ENCODE measurements around the gene PARD3.
"Not testable (repeated sequence)": the region's sequence is repeated elsewhere in the genome, so short reads cannot be mapped to it uniquely, and the experiment has no call there.

The PARD3 gene

GRCh38 chr10:34378297-34378696, 436.8 kb downstream of the PARD3 start:
- no peak for DNase-seq (ENCODE audit: low spot score)

DNA sequence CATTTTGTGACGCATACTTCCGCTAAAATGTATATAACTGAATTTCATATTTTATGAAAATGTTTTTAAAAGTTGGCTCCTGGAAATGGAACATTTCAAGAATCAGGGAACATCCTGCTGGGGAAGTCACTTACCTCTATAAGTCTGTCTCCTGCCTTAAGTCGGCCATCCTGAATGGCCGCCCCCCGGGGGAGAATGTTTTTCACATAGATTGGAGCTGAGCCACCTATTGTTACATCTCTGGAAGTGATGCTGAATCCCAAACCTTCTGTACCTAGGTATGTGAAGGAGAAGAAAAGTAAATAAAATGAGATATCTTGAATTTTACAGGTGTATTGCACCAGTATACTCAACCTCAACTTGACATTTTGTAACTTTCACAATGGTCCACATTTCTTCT, 437.3 kb downstream of the PARD3 start:
- no peak for DNase-seq (ENCODE audit: low spot score)

- DNase-seq (ENCODE audit: low spot score) = no peak
These were observed 440.6 kb downstream of the PARD3 start for GRCh38 chr10:34374356-34375045.

- no peak for DNase-seq (ENCODE audit: low spot score)
These were observed 441.9 kb downstream of the PARD3 start for GRCh38 chr10:34373211-34373610.

GRCh38 chr10:34372509-34372908, 442.6 kb downstream of the PARD3 start:
- no peak for DNase-seq (ENCODE audit: low spot score)

DNA sequence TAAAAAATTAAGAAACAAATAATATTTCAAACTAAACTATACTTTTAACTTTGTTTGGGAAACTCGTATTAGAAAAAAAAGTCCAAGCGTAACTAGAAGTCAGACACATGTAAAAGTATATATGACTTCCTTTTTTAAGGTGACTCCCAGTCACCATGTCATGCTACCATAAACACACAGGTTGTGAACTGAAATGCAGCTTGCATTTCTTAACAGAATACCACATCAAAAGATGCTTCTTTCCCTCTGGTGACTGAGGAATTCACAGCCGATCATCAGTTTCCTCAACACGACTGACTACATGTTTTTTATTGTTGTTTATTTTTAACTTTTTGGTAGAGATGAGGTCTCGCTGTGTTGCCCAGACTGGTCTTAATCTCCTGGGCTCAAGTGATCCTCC, 445.0 kb downstream of the PARD3 start:
- no peak for DNase-seq (ENCODE audit: low spot score)

DNA sequence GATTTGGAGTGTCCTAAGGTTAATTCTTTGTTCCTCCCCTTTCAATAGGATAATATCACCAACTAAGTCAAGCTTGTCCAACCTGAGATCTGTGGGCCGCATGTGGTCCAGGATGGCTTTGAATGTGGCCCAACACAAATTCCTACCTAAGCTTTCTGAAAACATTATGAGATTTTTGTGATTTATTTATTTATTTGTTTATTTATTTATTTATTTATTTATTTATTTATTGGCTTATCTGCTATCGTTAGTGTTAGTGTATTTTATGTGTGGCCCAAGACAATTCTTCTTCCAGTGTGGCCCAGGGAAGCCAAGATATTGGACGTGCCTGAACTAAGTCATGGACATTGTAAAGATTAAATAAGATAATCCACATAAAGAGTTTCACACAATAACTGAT, 446.0 kb downstream of the PARD3 start:
- DNase-seq (ENCODE audit: low spot score) = no peak

- no peak for DNase-seq (ENCODE audit: low spot score)
These were observed 450.7 kb downstream of the PARD3 start for GRCh38 chr10:34364253-34365037.

DNA sequence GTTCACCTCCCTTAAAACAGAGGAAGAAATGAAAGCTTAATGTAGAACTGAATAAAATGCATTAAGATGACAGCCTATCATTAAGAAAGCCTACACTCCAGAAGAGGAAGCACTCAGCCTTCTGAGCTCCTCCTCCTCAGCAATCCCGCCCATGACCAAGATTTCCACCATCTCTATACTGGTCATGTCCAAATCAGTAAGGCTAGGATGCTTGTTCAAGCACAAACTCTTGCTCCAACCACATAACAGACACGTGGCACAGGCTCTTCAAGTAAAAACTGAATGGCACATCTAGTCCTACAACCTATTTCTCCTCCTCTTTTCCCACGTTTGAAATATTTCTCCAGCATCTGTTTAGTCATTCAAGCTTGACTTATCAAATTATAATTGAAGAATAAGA, 454.1 kb downstream of the PARD3 start:
- no peak for DNase-seq (ENCODE audit: low spot score)

DNA sequence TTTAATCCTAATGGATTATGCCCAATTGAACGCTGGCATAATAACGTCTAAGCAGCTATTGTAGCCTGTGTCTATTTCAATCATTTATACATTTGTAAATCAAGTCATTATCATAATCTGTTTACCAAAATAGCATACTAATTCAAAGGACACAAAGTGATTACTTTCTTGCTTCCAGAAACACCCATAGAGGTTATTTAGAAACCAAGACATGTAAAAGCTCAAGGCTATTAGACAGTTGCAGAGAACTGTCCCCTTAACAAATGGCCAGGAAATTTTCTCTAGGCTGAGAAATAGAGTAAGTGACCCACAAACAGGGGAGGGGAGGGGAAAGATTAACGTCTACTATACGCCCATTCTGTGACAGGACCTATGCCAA, 455.7 kb downstream of the PARD3 start:
- DNase-seq (ENCODE audit: low spot score) = no peak

- no peak for DNase-seq (ENCODE audit: low spot score)
These were observed 456.2 kb downstream of the PARD3 start for GRCh38 chr10:34358729-34359434.

GRCh38 chr10:34356463-34356862, 458.6 kb downstream of the PARD3 start:
- DNase-seq (ENCODE audit: low spot score) = no peak

GRCh38 chr10:34353530-34353929, 461.6 kb downstream of the PARD3 start:
- not testable (repeated sequence) for DNase-seq (ENCODE audit: low spot score)

DNA sequence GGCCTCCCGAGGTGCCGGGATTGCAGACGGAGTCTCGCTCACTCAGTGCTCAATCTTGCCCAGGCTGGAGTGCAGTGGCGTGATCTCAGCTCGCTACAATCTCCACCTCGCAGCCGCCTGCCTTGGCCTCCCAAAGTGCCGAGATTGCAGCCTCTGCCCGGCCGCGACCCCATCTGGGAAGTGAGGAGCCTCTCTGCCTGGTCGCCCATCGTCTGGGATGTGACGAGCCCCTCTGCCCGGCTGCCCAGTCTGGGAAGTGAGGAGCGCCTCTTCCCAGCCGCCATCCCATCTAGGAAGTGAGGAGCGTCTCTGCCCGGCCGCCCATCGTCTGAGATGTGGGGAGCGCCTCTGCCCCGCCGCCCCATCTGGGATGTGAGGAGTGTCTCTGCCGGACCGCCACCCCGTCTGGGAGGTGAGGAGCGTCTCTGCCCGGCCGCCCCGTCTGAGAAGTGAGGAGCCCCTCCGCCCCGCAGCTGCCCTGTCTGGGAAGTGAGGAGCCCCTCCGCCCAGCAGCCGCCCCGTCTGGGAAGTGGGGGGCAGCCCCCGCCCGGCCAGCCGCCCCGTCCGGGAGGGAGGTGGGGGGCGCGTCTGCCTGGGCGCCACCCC, 462.4 kb downstream of the PARD3 start:
- DNase-seq (ENCODE audit: low spot score) = not testable (repeated sequence)

DNA sequence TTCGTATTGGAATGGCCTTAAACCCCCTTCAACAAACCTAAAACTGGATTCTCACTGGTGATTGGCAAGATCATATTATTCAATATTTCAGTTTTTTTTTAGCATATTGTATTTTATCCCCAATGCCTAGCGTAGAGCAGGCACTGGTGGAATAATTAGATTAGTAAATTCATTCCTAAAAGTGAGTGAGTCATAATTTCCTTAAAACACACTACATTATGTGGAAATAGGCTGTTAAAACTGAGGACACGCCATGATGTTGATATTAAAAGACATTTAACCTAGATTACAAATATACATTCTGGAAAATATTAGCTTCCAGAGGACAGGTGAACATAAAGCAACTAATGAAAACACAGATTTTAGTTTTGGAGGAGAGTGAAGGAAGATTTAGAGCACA, 463.9 kb downstream of the PARD3 start:
- no peak for DNase-seq (ENCODE audit: low spot score)

DNA sequence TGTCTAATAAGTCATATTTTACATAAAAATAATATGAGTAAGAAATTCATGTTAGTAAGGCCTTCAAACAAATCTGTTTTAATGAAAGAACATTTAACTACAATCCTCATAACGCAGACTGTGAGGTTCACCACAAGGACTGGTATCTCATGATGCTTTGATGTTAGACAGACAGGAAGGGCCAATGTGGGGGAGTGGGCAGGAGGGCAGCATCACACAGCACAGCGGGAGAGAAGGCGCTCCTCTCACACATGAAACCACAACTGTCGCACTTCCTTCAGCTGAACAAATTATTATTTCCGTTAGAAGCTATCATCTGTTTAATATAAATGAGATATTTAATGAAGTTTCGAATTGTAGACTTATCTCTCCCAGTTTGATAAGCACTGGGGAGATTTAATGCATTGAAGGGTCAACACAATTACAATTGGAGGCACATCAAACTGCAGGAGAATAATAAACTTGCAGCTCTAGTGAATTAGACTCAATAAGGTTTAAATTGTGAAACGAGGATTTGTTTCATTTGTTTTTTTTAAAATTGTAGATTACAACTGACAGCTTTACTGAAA, 466.1 kb downstream of the PARD3 start:
- no peak for DNase-seq (ENCODE audit: low spot score)

- DNase-seq (ENCODE audit: low spot score) = no peak
These were observed 467.1 kb downstream of the PARD3 start for GRCh38 chr10:34348021-34348420.

GRCh38 chr10:34347131-34347530, 468.0 kb downstream of the PARD3 start:
- DNase-seq (ENCODE audit: low spot score) = no peak

GRCh38 chr10:34346516-34347100, 468.5 kb downstream of the PARD3 start:
- DNase-seq (ENCODE audit: low spot score) = no peak

DNA sequence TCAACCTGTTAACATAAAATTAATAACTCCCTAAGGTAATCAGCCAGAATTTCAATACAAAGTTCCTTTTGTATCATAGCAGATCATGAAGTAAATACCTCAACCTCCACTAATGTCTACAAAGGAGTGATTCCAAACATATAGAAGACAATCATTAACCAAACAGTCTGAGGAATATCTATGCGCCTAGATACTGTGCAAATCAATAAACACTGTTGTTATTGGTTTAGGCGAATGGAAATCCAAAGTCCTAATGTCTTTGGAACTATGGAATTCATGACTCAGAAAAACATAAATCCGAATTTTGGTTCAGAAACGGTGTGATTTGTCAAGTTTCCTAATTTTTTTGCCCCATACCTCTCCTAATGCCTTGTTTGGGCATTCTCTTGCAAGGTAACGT, 469.7 kb downstream of the PARD3 start:
- peak; percentile 48 for DNase-seq (ENCODE audit: low spot score)

GRCh38 chr10:34343764-34344163, 471.3 kb downstream of the PARD3 start:
- DNase-seq (ENCODE audit: low spot score) = no peak

GRCh38 chr10:34341473-34341872, 473.6 kb downstream of the PARD3 start:
- DNase-seq (ENCODE audit: low spot score) = no peak
